NCI-H2081 (cell line): Measurements from ENCODE around the gene COX8A.

Experiments used
- DNase-seq, 2 experiments: peaks; one replicate each; lab custom pipeline; 2025; lab: John Stamatoyannopoulos, UW

The COX8A gene

DNA sequence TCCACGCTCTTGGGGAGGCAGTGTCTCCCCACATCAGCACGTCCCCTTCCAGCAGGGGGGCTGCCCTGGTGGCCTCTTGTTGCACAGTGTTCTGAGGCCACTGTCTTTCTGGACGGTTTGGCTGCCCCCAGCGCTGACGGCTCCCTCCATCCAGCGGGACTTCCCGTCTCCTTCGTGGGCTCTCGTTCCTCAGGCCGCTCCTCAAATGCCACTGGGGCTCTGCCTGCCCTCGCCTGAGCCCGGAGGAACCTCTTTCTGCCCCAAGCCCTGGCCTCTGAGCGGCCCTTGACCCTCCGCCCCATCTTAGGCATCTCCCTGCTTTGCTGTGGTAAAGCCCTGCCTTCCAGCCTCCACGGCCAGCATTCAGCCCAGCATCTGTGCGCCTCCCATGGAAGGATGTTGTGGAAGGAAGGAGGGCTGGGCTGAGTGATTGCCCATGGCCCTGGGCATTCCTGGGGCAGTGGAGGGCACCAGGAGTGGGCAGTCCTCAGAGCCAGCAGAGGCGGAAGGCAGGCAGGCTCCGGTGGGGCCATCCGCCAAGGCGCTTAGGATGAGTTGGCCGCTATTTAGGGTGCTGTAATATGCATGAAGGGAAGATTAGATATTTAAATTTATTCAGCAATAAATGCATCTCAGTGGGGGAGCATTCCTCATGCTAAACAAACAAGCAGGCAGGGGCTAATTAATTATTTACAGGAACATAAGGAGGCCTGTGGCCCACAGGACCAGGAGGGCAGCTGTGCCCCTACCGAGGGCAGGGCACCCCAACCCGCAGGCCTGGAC, 29.6 kb downstream of the COX8A start:
- no peak for DNase-seq

DNA sequence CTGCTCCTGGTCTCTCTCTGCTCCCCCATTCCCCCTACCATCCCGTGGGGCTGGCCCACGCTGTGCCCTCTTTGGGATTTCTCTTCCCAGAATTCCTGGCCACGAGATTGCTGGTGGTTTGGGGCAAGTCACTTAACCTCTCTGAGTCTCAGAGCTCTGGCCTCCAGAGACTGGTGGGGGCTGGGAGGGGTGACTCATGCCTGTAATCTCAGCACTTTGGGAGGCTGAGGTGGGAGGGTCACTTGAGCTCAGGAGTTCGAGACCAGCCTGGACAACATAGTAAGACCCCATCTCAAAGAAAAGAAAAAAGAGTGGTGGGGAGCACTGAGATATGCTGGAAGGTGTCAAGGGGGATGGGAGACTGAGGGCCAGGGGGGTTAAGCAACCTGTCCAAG, 30.2 kb downstream of the COX8A start:
- no peak for DNase-seq

DNA sequence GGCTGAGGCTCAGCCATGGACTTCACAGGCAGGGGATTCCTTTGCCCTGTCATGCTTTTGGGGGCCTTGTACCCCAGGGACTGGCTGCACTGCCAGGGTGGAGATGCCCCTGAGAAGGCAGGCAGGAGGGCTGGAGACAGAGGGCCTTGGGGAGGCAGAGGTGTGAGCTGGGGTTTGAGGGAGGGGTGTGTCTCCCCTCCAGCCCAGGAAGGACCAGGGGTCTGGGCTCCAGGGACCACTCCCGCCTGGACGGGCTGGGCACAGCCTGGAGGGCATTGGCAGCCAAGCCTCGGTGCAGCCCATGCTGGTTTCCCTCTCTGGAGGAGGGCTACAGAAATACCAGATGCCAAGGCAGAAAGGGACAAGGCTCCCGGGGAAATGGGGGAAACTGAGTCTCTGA, 31.3 kb downstream of the COX8A start:
- DNase-seq, result no peak

DNA sequence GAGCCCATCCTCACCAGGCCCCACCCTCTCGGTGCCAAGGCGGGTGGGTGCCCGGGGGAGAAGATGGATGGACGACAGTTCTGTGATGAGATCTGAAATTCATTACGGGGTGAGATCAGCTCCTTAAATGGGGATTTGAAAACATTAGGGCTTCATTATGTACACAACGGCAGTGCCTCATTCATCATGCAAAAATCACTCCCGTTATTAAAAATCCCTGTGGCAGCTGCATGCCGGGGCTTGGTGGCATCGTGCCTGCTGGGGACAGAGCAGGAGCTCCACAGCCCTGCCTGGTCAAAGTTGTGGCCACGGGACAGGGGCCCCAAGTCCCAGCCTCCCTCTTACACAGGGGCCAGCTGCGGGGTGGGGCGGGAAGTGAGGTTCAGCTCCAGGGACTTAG, 32.0 kb downstream of the COX8A start:
- no peak for DNase-seq

DNA sequence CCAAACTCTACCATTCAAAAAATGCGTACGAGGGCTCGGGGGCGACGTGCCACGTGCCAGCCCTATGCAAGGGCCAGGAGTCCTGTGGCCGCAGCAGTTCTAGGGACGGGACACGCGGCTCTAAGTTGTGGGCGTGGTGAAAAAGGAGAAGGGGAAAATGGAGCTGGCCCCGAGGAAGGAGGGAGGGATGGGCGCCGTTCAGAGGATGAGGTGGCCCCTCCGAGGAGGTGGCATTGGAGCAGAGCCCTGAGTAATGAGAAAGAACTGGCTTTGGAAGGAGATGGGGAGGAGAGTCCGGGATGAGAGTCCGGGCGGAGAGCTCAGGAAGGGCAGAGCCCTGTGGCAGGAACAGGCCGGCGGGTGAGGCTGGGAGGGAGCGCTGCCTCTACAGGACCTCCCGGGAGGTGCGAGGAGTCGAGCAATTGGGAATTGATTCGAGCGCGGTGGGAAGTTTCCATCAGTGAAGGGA, 32.8 kb downstream of the COX8A start:
- DNase-seq, result no peak

DNA sequence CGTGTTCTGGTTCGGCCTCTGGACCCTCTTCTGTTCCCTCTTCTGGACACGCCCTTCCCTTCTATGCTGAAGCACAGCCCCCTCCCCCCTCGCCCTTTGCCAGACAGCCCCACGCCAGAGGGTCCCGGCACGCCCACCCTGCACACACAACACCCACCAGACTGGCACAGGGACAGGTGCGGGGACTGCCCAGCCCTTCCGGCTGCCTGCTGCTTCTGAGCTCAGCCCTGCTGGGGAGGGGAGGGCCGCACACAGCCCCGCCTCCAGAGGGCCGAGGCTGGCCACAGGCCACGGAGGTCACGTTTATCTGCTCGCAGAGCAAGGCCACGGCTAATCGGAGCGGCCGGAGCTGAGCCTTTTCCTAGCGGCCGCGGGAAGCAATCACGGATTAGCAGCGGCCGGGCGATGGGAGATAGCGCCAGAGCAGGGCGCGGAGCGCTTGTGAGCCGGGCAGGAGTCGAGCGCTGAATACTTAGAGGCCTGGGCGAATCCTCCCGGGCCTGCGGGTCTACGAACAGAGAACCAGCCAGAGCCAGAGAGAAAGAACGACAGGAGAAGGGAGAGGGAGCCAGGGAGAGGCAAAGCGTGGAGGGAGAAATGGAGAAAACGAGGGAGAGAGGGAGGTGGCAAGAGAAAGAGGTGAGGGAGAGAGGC, 33.3 kb downstream of the COX8A start:
- DNase-seq, result no peak

DNA sequence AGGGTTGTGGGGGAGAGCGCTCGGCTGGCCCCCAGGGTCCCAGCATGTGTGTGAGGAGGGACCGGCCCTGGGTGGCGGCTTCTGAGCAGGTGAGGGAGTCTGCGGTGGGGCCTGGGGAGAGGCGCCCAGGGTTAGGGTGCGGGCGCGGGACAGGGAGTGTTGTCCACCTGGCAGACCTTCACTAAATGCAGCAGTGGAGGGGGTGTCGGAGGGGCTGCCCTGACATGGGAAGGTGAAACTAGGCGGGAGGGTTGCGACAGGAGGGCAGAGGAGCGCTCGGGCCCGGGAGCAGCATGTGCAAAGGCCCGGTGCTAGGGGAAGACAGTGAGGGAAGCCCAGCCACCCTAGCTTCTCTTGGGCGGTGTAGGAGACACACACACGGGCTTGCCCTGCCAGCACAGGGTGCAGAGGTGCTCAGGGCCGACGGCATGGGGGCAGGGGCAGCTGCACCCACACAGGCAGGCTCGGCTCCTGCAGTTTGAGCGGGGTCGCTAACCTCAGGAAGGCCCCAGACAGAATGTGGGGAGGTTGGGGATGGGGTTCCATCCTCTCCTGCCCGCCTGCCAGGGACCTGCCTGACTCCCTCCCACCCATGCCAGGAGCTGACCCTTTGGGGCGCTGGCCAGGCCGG, 34.0 kb downstream of the COX8A start:
- DNase-seq, result no peak

DNA sequence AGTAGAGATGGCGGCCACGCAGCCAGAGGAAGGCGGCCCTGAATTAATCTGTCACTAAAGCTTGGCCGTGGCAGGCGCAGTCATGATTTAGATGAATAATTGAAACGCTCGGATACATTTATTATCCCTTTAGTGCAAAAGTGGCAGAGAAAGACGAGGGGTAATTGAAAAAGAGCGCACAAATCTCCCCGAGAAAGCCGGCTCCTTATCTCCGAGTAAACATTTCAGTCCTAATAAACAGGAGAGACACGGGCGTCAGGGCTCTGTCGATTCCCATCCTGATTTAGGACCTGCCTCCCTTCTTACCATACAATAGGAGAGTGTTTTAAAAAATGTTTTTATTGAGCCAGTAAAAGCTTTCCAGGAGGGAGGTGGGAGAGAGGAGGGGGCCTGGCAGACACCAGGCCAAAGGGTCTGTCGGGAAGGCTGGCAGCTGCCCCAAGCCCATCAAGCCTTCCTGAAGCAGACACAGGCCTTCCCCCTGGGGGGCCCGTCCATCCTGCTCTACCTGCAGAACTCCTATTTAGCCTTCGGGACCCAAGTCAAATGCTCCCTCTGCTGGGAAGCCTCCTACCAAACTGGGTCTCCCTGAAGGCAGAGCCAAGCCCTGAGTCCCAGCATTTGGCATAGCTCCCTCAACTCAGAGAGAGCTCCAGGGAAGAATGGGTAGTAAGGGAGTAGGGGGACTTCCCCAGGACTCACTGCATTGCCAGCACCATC, 34.7 kb downstream of the COX8A start:
- no peak for DNase-seq

DNA sequence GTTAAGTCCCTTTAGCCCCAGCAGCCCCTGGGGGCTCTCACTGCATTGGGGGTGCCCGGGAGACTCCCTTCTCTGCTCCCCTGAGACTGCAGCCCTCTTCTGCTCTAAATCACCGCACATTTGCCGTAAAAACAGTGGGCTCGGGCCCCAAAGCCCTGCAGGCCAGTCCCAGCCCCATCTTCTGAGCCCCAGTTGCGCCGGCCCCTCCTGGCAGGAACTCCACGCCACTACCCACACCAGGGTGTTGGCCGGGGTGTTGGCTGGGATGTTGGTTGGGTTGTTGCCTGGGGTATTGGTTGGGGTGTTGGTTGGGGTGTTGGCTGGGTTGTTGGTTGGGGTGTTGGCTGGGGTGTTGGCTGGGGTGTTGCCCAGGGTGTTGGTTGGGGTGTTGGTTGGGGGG, 35.3 kb downstream of the COX8A start:
- no peak for DNase-seq

DNA sequence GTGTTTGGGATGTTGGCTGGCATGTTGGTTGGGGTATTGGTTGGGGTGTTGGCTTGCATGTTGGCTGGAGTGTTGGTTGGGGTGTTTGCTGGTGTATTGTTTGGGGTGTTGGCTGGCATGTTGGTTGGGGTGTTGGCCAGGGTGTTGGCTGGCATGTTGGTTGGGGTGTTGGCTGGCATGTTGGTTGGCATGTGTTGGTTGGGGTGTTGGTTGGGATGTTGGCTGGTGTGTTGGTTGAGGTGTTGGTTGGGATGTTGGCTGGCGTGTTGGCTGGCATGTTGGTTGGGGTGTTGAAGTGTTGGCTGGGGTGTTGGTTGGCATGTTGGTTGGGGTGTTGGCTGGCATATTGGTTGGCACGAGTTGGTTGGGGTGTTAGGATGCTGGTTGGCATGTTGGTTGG, 36.4 kb downstream of the COX8A start:
- DNase-seq, result no peak

DNA sequence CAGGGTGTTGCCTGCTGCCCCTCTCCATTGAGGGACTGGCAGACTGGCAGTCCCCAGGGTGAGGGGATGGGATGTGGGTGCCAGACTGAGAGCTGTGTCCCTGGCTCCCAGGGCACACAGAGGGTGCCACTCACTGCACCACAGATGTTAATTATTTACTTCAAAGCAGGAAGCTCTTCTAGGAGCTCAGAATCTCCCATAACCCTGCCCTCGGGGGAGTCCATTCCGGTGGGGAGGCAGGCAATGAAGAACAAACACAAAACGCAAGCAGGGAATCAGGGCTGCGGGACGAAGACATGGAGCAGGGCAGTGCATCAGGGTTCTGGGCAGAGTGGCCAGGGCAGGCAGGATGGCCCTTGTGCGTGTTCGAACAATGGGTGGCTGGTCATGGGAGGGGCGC, 37.0 kb downstream of the COX8A start:
- DNase-seq, result no peak

DNA sequence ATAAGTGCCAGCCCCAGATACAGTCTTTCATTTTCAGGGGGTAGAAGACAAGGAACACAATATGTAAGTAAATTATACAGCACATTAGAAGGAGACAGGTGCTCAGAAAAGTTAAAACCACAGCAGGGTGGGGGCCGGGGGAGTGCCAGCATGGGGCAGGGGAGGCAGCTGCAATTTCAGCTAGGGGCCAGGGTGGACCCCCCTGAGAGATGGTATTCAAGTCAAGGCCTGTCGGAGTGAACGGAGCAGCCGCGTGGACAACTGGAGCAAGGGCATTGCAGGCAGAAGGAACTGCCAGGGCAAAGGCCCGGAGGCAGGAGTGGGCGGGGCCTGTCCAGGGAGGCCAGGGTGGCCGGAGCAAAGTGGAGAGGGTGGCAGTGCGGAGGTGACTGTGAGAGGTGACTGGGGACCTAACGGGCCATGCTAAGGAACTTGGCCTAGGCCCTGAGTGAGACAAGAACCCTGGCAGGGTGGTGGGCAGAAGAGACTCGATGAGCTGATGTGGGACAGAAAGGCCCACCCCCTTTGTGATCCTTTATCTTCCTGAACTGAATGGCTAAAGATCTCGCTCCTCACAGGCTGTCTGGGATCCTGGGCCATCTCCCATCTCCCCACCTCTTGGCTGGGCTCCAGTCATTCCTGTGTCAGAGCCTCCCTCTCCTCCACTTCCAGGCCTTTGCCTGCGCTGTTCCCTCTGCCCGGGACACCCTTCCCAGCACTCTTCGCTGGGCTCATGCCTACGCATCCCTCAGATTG, 38.9 kb downstream of the COX8A start:
- DNase-seq, result no peak

DNA sequence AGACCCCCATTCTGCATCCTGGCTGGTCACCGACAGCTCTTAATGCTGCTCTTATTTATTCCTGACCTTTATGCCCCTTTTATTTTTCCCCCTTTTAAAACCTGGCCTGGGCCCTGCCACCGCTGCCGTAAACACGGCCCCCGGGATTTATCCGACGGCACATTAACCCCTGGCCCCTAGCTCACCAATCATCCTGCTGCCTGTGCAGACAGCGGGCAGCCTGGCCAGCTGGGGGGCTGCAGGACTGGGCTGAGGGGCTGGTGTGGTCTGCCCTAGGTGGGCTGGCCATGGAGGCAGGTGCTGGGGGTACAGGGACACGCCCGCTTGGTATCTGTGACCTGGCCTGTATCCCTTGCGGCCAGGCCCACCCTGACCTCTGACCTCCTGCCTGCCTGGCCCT, 39.9 kb downstream of the COX8A start:
- DNase-seq, result no peak

DNA sequence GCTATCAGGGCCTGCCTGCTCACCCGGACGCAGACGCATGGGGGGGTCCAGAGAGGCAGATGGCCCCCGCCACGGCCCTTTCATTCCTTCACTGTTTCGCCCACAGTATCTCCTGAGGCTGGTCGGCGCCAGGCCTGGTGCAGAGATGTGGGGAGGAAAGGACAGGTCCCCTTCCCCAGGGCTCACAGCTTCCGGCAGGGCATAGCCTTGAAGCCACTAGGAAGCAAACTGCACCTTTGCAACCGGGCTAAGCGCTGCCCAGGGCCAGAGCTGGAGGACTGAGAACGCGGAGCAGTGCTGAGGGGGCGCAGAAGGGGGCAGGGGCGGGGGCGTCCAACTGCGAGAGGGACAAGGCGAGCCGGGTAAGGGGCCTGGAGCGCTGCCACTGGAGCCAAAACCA, 41.1 kb downstream of the COX8A start:
- no peak for DNase-seq

DNA sequence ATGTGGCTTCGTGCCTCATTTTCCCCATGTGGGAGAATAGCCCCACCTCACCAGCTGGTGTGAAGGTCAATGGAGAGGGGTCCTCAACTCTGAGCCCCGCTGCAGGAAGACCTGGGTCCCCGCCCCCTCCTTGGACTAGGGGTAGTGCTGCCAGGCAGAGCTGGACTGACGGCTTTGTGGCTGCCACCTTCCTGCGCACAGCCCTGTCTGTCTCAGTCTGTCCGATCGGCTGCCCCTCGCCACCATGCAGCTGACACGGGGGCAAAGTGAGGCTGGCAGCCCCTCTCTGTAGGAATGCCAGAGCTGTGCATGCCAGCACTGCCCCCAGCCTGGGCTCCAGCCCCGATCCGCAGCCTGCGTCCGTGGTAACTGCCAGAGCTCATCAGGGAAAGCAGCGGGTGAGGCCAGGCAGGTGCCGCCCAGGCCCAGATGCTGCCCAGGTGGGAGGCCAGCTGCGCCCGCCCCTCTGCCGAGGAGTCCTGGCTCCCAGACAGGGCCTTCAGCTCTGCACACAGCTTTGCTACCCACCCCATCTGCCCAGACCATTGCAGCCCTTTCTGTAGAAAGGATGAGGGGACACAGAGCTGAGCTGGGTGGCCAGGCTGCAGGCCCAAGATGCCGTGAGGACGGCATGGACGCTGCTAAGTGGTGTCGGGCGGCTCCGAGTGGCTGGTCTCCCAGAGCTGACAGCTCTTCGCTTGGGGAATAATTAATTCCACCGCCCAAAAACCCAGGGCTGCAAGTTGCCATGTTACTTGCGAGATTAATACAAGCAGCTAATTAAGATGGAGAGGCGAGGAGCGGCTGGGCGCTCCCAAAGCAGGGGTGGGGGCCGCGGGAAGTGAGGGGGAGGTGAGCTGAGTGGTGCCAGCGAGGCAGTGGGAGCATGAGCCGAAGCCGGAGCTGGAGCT, 41.8 kb downstream of the COX8A start:
- DNase-seq, result peak; percentile 24 to 56

DNA sequence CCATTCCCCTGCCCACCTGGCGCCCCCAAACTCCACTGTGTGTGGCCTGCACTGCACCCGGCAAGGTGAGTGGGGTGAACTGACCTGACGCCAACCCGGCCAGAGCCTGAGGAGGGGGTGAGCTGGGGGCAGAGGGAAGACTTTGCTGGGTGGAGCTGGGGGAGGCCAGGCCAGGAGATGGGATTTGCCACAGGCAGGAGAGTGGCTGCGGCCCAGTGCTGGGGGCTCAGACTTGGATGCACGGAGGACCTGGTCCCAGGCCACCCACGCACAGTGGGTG, 43.5 kb downstream of the COX8A start:
- DNase-seq, result no peak

DNA sequence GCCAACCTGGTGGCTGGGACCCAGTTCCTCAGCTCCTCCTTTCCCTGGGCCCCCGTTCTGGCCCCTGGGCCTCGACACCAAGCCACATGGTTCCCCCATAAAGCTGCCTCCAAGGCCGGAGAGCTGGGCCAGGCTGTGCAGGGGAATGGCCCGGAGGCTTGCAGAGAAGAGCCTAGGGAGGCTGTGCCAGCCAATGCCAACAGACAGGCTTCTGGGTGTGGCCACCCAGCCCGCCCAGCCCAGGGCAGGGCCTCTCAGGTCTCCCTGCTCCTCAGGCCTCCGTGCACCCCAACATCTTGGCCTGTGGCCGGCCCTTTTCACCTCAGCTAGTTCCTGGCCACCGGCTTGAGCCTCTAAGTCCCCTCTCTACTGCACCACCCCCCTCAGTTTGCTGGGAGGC, 43.9 kb downstream of the COX8A start:
- DNase-seq, result no peak

DNA sequence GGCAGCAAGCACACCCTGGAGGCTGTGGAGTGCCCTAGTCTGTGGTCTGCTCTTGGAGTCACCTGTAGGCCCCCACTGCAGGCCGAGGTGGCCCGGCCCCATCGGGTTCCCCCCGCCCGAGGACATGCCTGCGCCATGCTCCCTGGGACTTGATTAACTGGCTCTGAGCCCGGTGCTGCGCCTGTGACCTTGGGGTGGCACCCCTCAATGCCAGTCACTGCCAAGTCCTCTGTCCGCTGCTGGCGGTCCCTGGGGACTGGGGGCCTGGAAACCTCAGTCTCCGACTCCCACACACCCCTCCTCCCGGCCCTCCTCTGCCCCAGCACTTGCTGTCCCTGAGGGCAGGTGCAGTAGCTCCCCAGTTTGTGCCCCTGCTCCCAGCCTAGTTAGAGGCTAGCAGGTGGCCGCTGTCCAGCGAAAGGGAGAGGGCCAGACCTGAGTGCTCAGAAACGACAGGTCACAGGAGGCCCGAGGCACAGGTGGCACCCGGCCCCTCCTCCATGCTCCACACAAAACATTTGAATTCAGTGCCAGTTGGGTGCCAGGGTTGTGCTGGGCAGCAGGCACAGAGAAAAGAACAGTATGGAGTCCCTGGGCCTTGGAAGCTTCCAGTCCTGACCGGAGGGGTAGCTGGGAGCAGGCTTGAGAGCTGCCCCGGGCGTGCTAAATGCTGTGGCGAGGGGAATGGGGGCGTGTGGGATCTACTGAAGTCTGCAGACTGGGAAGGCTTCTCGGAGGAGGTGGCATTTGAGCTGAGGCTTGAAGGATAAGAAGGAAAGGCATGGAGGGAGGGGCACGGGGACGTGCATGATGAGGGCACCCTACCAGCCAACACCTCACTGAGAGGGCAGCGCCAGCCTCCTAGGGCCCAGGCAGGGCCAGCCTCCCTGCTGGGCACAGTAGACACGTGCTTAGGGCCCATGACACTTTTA, 45.0 kb downstream of the COX8A start:
- no peak for DNase-seq

DNA sequence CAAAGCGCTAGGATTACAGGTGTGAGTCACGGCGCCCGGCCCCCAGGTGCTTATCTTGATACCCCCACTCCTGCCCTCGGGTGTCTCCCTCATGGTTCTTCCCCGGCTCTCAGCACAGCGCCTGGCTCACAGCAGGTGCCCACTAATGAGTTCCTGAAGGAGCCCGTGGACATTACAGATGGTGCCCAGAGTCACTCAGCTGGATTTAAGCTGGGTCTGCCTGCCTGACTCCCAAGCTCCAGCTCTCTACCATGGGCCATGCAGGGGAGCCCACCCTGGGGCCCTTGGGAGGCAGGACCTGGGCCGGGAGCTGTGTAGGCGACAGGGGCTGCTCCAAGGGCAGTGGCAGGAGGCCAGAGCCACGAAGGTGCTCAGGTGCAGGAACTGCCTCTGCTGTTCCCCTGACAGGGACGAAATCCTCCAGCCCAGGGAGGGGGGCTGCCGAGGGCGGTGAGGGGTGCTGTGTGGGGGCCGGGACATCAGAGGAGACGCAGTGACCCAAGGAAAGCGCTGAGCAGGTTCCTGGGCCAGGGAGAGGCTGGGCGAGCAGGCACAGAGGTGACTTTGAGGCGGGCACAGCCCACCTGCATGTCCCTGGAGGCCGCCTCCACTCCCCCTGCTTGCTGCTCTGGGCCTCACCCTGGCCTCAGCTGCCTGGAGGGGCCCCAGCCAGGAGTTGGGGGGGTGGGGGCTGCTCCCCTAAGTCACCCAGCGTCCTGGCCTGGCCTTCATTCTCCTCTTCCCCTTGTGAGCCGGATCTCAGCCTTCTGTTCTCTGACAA, 46.7 kb downstream of the COX8A start:
- DNase-seq, result no peak
